Endothelial cell of umbilical vein (primary cell): ENCODE results near the gene NPB. TPM values are rescaled to one million over a fixed set of nuclear protein-coding genes. Genes with fewer than 3 reads are reported as not detected.

ENCODE experiments used
- BruUV-seq: library from RNA; stranded (reverse); fragments of 400-500 nt; replicated peaks from 2 replicates; lab custom pipeline; 2021; lab: Mats Ljungman, UMichigan
- CTCF ChIA-PET: fragments of 300-600, 350-600 bp; sonication (Branson Sonifier 250); formaldehyde crosslinking; loops from one replicate; lab custom pipeline; 2021; ENCODE audit warnings: antibody characterized with exemption, inconsistent platforms; lab: Charles Lee
- POLR2A ChIA-PET: fragments of 300-600, 350-600 bp; sonication (Branson Sonifier 250); formaldehyde crosslinking; loops from one replicate; lab custom pipeline; 2021; ENCODE audit warnings: antibody characterized with exemption, inconsistent platforms; lab: Charles Lee
- DNase-seq: peaks from one replicate; pipeline ENCODE4 v3.0.0-alpha.2; 2011; ENCODE audit warnings: low read depth, low spot score
- FAIRE-seq: peaks from 2 replicates; lab custom pipeline; 2011; peaks lifted over from hg19 to GRCh38; lab: Jason Lieb, UNC
- H2AFZ ChIP-seq: 2 replicates; pipeline ENCODE4 v1.6.0; 2012; ENCODE audit warnings: low read depth, low read length, control low read depth, inconsistent platforms
- H3K27ac ChIP-seq: 2 replicates; pipeline ENCODE4 v1.5.1; 2011; ENCODE audit warnings: low read depth, mild to moderate bottlenecking, control low read depth, low read length, moderate library complexity; ENCODE audit not compliant: insufficient read depth
- H3K27me3 ChIP-seq, 2 experiments: 2 replicates each; pipeline versions ENCODE4 v1.6.0 to v1.6.1; 2011; ENCODE audit warnings: low read length in 2 of 2, mixed read lengths in 1 of 2; ENCODE audit not compliant: control insufficient read depth in 2 of 2, insufficient read depth in 2 of 2
- H3K36me3 ChIP-seq, 2 experiments: 2 replicates in 1 of 2; 3 replicates in 1 of 2; pipeline ENCODE4 v1.5.1; 2011; ENCODE audit warnings: low read length in 2 of 2, mild to moderate bottlenecking in 1 of 2, moderate library complexity in 1 of 2; ENCODE audit not compliant: control insufficient read depth in 2 of 2, insufficient read depth in 2 of 2; ENCODE audit errors: extremely low read depth in 1 of 2
- H3K4me1 ChIP-seq: 3 replicates; pipeline ENCODE4 v1.5.1; 2011; ENCODE audit warnings: mild to moderate bottlenecking, low read length; ENCODE audit not compliant: control insufficient read depth, insufficient read depth; ENCODE audit errors: extremely low read depth
- H3K4me2 ChIP-seq: 2 replicates; pipeline ENCODE4 v1.6.1; 2011; ENCODE audit warnings: low read length, control low read depth, mixed read lengths; ENCODE audit not compliant: insufficient read depth
- H3K4me3 ChIP-seq, 3 experiments: fragments of 200-600 bp in 1 of 3; sonication (generic), shearing (Covaris generic) in 1 of 3; replicated peaks in 1 of 3; 2 replicates each; pipeline ENCODE4 v1.5.1; 2011 to 2016; ENCODE audit warnings: control low read depth in 3 of 3, low read length in 3 of 3, mild to moderate bottlenecking in 2 of 3, inconsistent platforms in 1 of 3, low read depth in 1 of 3, moderate library complexity in 1 of 3; ENCODE audit not compliant: insufficient read depth in 1 of 3
- H3K79me2 ChIP-seq: 2 replicates; pipeline ENCODE4 v1.6.0; 2012; ENCODE audit warnings: low read length, inconsistent platforms; ENCODE audit not compliant: control insufficient read depth, insufficient read depth
- H3K9ac ChIP-seq: replicated peaks from 2 replicates; pipeline ENCODE3; 2011; ENCODE audit warnings: low read length, control low read depth; ENCODE audit not compliant: insufficient read depth; ENCODE audit errors: extremely low read depth
- H3K9me1 ChIP-seq: replicated peaks from 3 replicates; pipeline ENCODE4 v1.6.0; 2011; ENCODE audit warnings: mild to moderate bottlenecking, low read length; ENCODE audit not compliant: control insufficient read depth, insufficient read depth; ENCODE audit errors: extremely low read depth
- H3K9me3 ChIP-seq: replicated peaks from 2 replicates; pipeline ENCODE4 v1.5.1; 2012; ENCODE audit warnings: low read length, inconsistent platforms; ENCODE audit not compliant: control insufficient read depth, insufficient read depth
- H4K20me1 ChIP-seq: replicated peaks from 2 replicates; pipeline ENCODE3; 2011; ENCODE audit warnings: mild to moderate bottlenecking, low read length; ENCODE audit not compliant: control insufficient read depth, insufficient read depth; ENCODE audit errors: extremely low read depth
- EZH2 ChIP-seq: IDR thresholded peaks from 2 replicates; pipeline ENCODE4 v1.6.1; 2012; ENCODE audit warnings: borderline replicate concordance, low read depth, mild to moderate bottlenecking, moderate library complexity, low read length, inconsistent platforms; ENCODE audit not compliant: severe bottlenecking
- FOS ChIP-seq: IDR thresholded peaks from 2 replicates; pipeline ENCODE4 v1.6.1; 2011; ENCODE audit warnings: mild to moderate bottlenecking, low read length, moderate library complexity, borderline replicate concordance; ENCODE audit not compliant: insufficient read depth
- GATA2 ChIP-seq: IDR thresholded peaks from 2 replicates; pipeline ENCODE4 v1.7.0; 2011; ENCODE audit warnings: low read depth, mild to moderate bottlenecking, moderate library complexity, mixed read lengths, low read length; ENCODE audit not compliant: insufficient read length, insufficient read depth
- JUN ChIP-seq: IDR thresholded peaks from 2 replicates; pipeline ENCODE4 v1.6.1; 2011; ENCODE audit warnings: borderline replicate concordance, low read depth; ENCODE audit not compliant: insufficient read length, insufficient read depth
- MAX ChIP-seq: IDR thresholded peaks from 2 replicates; pipeline ENCODE4 v1.6.1; 2011; ENCODE audit not compliant: insufficient read depth, insufficient read length
- MYC ChIP-seq: IDR thresholded peaks from one replicate; pipeline ENCODE4 v1.6.1; 2011; ENCODE audit warnings: mild to moderate bottlenecking, low read depth, low read length
- POLR2A ChIP-seq: IDR thresholded peaks from 2 replicates; pipeline ENCODE4 v1.6.1; 2012; ENCODE audit warnings: low read depth, mild to moderate bottlenecking, control low read depth, low read length
- POLR2AphosphoS5 ChIP-seq: IDR thresholded peaks from 2 replicates; pipeline ENCODE4 v1.6.1; 2012; ENCODE audit warnings: low read depth, mild to moderate bottlenecking, control low read depth, low read length, moderate library complexity; ENCODE audit not compliant: insufficient read depth
- dilution Hi-C: fragments of 300-500 bp; cut with MboI; formaldehyde crosslinking; loops from one replicate; pipeline ENCODE4 v1.15.0; 2019; ENCODE audit warnings: low sequenced_read_pairs; ENCODE audit not compliant: extremely low pct_ligation_motif_present
- intact Hi-C: fragments of 100-400 bp; cut with micrococcal nuclease; formaldehyde crosslinking; loops from one replicate; pipeline ENCODE4 v1.10.0; 2022
- polyA plus RNA-seq, 4 experiments: library from polyadenylated mRNA; depleted of rRNA in 3 of 4; stranded (reverse) in 3 of 4; unstranded in 1 of 4; fragments of >200 nt; gene quantifications; 2 replicates each; pipeline versions ENCODE4 v1.2.1 to v1.2.3, GENCODE V29; 2011 to 2012; ENCODE audit warnings: missing spikeins in 1 of 4
- total RNA-seq: library from RNA; stranded (reverse); gene quantifications from 2 replicates; pipeline ENCODE4 v1.2.3, GENCODE V29; 2021

The NPB gene
- total and polyA plus RNA-seq, 2 donors (not counting 3 experiments of a cell fraction or from before 2014, with no cell fraction given) = 0.33 to 0.42 TPM

- no peaks in the 10 kb centered on the region for H3K9me3 ChIP-seq
- ChIA-PET CTCF (interaction anchor here (0.7 kb wide), 1 partner anchor 128 kb away, joined by 3 read pairs; no protein-coding TSS in a partner anchor), POLR2A (no interaction called here)
- no peak overlapping the region for H3K4me2 ChIP-seq
- H3K79me2 ChIP-seq = no peaks in the 10 kb centered on the region
- dilution Hi-C loops (no loop called here), intact Hi-C loops (no loop called here)
- FAIRE-seq (no peak), DNase-seq (no peak)
- H3K4me1 ChIP-seq = peaks cover 3% of the 10 kb centered on the region
- no peak overlapping the region for H2AFZ ChIP-seq
- TF ChIP-seq POLR2A (no peak), EZH2 (peak; percentile 9)
- no peak overlapping the region for H3K27ac ChIP-seq
- no peak overlapping the region for H3K4me3 ChIP-seq
- BruUV-seq = no TSS peak
- no peaks in the 10 kb centered on the region for H4K20me1 ChIP-seq
- no peaks in the 10 kb centered on the region for H3K9me1 ChIP-seq
- H3K9ac ChIP-seq = no peak overlapping the region
- no peaks in the 10 kb centered on the region for H3K27me3 ChIP-seq
- peaks cover 2 to 8% of the 10 kb centered on the region in 2 experiments for H3K36me3 ChIP-seq
Observed at GRCh38 chr17:81902653-81903414, 796 bp downstream of the NPB start.

- dilution Hi-C loops = no loop called here
- H2AFZ ChIP-seq = no peak overlapping the region
- no peaks in the 10 kb centered on the region for H3K79me2 ChIP-seq
- no peak overlapping the region for H3K4me2 ChIP-seq
- intact Hi-C loops = no loop called here
- H3K27ac ChIP-seq = no peak overlapping the region
- no peak overlapping the region for H3K4me3 ChIP-seq
- DNase-seq (no peak), FAIRE-seq (no peak)
- peaks cover 3% of the 10 kb centered on the region for H3K4me1 ChIP-seq
- no peaks in the 10 kb centered on the region for H3K9me1 ChIP-seq
- ChIA-PET CTCF (interaction anchor here (1.7 kb wide), 1 partner anchor 10 kb away, joined by 4 read pairs; no protein-coding TSS in a partner anchor), POLR2A (no interaction called here)
- H3K36me3 ChIP-seq = peaks cover 2 to 5% of the 10 kb centered on the region in 2 experiments
- no peaks in the 10 kb centered on the region for H3K27me3 ChIP-seq
- H3K9ac ChIP-seq = no peak overlapping the region
- H4K20me1 ChIP-seq = no peaks in the 10 kb centered on the region
- no TSS peak for BruUV-seq
- TF ChIP-seq POLR2AphosphoS5 (no peak), JUN (no peak), FOS (no peak), MAX (no peak), EZH2 (no peak), GATA2 (no peak), MYC (no peak)
- H3K9me3 ChIP-seq = no peaks in the 10 kb centered on the region
Observed at GRCh38 chr17:81903415-81903831, 1.4 kb downstream of the NPB start.
